ENCODE measurements around the gene OSBPL10. TPM values are rescaled to one million over a fixed set of nuclear protein-coding genes. Genes with fewer than 3 reads are reported as not detected.

The OSBPL10 gene
- total and polyA plus RNA-seq, 4 donors = 3.9 to 33.0 (median 13.1) TPM

GRCh38 chr3:31926543-31926942, 54.5 kb downstream of the OSBPL10 start:
- ATAC-seq (ENCODE audit: insufficient read depth, low FRiP score) (no peak), DNase-seq (no peak)
- WGBS, 2 donors = 92 to 95% methylated on average over 4 of the region's 4 CpGs
- H3K4me3 ChIP-seq = no peak overlapping the region
- no peaks in the 10 kb centered on the region for H3K27me3 ChIP-seq (ENCODE audit: control insufficient read depth in 3 of 3, insufficient read depth in 3 of 3, low read length in 2 of 3)
- no peaks in the 10 kb centered on the region for H3K36me3 ChIP-seq (ENCODE audit: control insufficient read depth in 4 of 4, insufficient read depth in 4 of 4, low read length in 4 of 4)
- TF ChIP-seq CTCF (IDR thresholded peaks at IDR 0.05; ENCODE audit: control extremely low read depth, extremely low read depth) = no peak
- H3K27ac ChIP-seq (ENCODE audit: low read depth in 1 of 2, low read length in 1 of 2) = no peak overlapping the region
- H3K9ac ChIP-seq (ENCODE audit: insufficient read depth in 1 of 2, low read length in 2 of 2) = no peak overlapping the region
- H3K9me3 ChIP-seq (ENCODE audit: control insufficient read depth in 4 of 4, insufficient read depth in 3 of 4, low read length in 3 of 4) = no peaks in the 10 kb centered on the region
- peaks cover 0 to 7% (median 0%) of the 10 kb centered on the region in 5 donors for H3K4me1 ChIP-seq (ENCODE audit: control insufficient read depth in 5 of 5, insufficient read depth in 5 of 5, low read length in 5 of 5)

- Histone ChIP-seq H3K27me3 (ENCODE audit: control insufficient read depth in 3 of 3, insufficient read depth in 3 of 3, low read length in 2 of 3) (no peaks in the 10 kb centered on the region), H3K9ac (ENCODE audit: insufficient read depth in 1 of 2, low read length in 2 of 2) (no peak overlapping the region), H3K27ac (ENCODE audit: low read depth in 1 of 2, low read length in 1 of 2) (no peak overlapping the region), H3K9me3 (ENCODE audit: control insufficient read depth in 4 of 4, insufficient read depth in 3 of 4, low read length in 3 of 4) (peaks cover 2 to 4% (median 4%) of the 10 kb centered on the region in 4 donors), H3K4me3 (no peak overlapping the region), H3K36me3 (ENCODE audit: control insufficient read depth in 4 of 4, insufficient read depth in 4 of 4, low read length in 4 of 4) (peaks cover 0 to 4% (median 0%) of the 10 kb centered on the region in 4 donors), H3K4me1 (ENCODE audit: control insufficient read depth in 5 of 5, insufficient read depth in 5 of 5, low read length in 5 of 5) (peaks cover 0 to 7% (median 0%) of the 10 kb centered on the region in 5 donors)
- ATAC-seq (ENCODE audit: insufficient read depth, low FRiP score) = no peak
- DNase-seq = no peak
- 89 to 91% methylated on average over 5 of the region's 5 CpGs for WGBS, 2 donors
- no peak for TF ChIP-seq CTCF (IDR thresholded peaks at IDR 0.05; ENCODE audit: control extremely low read depth, extremely low read depth)
Measured at GRCh38 chr3:31925271-31925630, 55.8 kb downstream of the OSBPL10 start.

- TF ChIP-seq CTCF (IDR thresholded peaks at IDR 0.05; ENCODE audit: control extremely low read depth, extremely low read depth) = no peak
- H3K9me3 ChIP-seq (ENCODE audit: control insufficient read depth in 4 of 4, insufficient read depth in 3 of 4, low read length in 3 of 4) = peaks cover 2 to 8% (median 5%) of the 10 kb centered on the region in 4 donors
- ATAC-seq (ENCODE audit: insufficient read depth, low FRiP score) (no peak), DNase-seq (no peak)
- H3K4me1 ChIP-seq (ENCODE audit: control insufficient read depth in 5 of 5, insufficient read depth in 5 of 5, low read length in 5 of 5) = peaks cover 0 to 7% (median 0%) of the 10 kb centered on the region in 5 donors
- peaks cover 0 to 7% (median 0%) of the 10 kb centered on the region in 4 donors for H3K36me3 ChIP-seq (ENCODE audit: control insufficient read depth in 4 of 4, insufficient read depth in 4 of 4, low read length in 4 of 4)
- no peaks in the 10 kb centered on the region for H3K27me3 ChIP-seq (ENCODE audit: control insufficient read depth in 3 of 3, insufficient read depth in 3 of 3, low read length in 2 of 3)
- H3K4me3 ChIP-seq = no peak overlapping the region
- 94 to 97% methylated on average over 2 of the region's 2 CpGs for WGBS, 2 donors
- no peak overlapping the region for H3K27ac ChIP-seq (ENCODE audit: low read depth in 1 of 2, low read length in 1 of 2)
- no peak overlapping the region for H3K9ac ChIP-seq (ENCODE audit: insufficient read depth in 1 of 2, low read length in 2 of 2)
Measured at GRCh38 chr3:31924610-31925270, 56.3 kb downstream of the OSBPL10 start.
